ENCODE measurements around the gene CFAP92.
A peak's percentile ranks its signal among the peaks of the same experiment; 100 is the strongest.

CFAP92 gene

GRCh38 chr3:129006864-129007263 is 13.0 kb upstream of the CFAP92 start:
- no peak for DNase-seq (ENCODE audit: low read depth in 2 of 3, low spot score in 1 of 3)

- no peak for DNase-seq (ENCODE audit: low read depth in 2 of 3, low spot score in 1 of 3)
These were observed 11.8 kb upstream of the CFAP92 start for GRCh38 chr3:129005526-129006303.

GRCh38 chr3:129004639-129005295 is 10.9 kb upstream of the CFAP92 start:
- no peak for DNase-seq (ENCODE audit: low read depth in 2 of 3, low spot score in 1 of 3)

GRCh38 chr3:129003578-129004112 is 9.8 kb upstream of the CFAP92 start:
- DNase-seq (ENCODE audit: low read depth in 2 of 3, low spot score in 1 of 3) = no peak

GRCh38 chr3:129002573-129003569 is 9.0 kb upstream of the CFAP92 start:
- no peak for DNase-seq (ENCODE audit: low read depth in 2 of 3, low spot score in 1 of 3)

- no peak for DNase-seq (ENCODE audit: low read depth in 2 of 3, low spot score in 1 of 3)
These were observed 8.1 kb upstream of the CFAP92 start for GRCh38 chr3:129001806-129002572.

- DNase-seq (ENCODE audit: low read depth in 2 of 3, low spot score in 1 of 3) = no peak
These were observed 7.4 kb upstream of the CFAP92 start, which contains the start of gene EFCC1 for GRCh38 chr3:129001101-129001805. EFCC1 (plus strand) TSS chr3:129001304; CDS start chr3:129001629, 325 bp downstream.

GRCh38 chr3:129000742-129001100 is 6.8 kb upstream of the CFAP92 start:
- no peak for DNase-seq (ENCODE audit: low read depth in 2 of 3, low spot score in 1 of 3)

GRCh38 chr3:128999102-128999501 is 5.2 kb upstream of the CFAP92 start:
- no peak for DNase-seq (ENCODE audit: low read depth in 2 of 3, low spot score in 1 of 3)

GRCh38 chr3:128998561-128998960 is 4.7 kb upstream of the CFAP92 start:
- DNase-seq (ENCODE audit: low read depth in 2 of 3, low spot score in 1 of 3) = no peak

GRCh38 chr3:128997486-128998133 is 3.7 kb upstream of the CFAP92 start:
- no peak for DNase-seq (ENCODE audit: low read depth in 2 of 3, low spot score in 1 of 3)

- DNase-seq (ENCODE audit: low read depth in 2 of 3, low spot score in 1 of 3) = no peak
These were observed 2.9 kb upstream of the CFAP92 start for GRCh38 chr3:128996726-128997125.

- DNase-seq (ENCODE audit: low read depth in 2 of 3, low spot score in 1 of 3) = no peak
These were observed 2.3 kb upstream of the CFAP92 start for GRCh38 chr3:128996200-128996599.

GRCh38 chr3:128995737-128996136 is 1.9 kb upstream of the CFAP92 start:
- DNase-seq (ENCODE audit: low read depth in 2 of 3, low spot score in 1 of 3) = no peak

- no peak for DNase-seq (ENCODE audit: low read depth in 2 of 3, low spot score in 1 of 3)
These were observed 988 bp upstream of the CFAP92 start for GRCh38 chr3:128994581-128995546.

GRCh38 chr3:128994173-128994512 is 267 bp upstream of the CFAP92 start:
- DNase-seq (ENCODE audit: low read depth in 2 of 3, low spot score in 1 of 3) = peak in 1 of 3 donors; percentile 86

- no peak for DNase-seq (ENCODE audit: low read depth in 2 of 3, low spot score in 1 of 3)
These were observed 883 bp downstream of the CFAP92 start for GRCh38 chr3:128992926-128993460.

GRCh38 chr3:128991355-128991895 is 2.5 kb downstream of the CFAP92 start:
- no peak for DNase-seq (ENCODE audit: low read depth in 2 of 3, low spot score in 1 of 3)

Measured in stimulated activated CD4-positive, alpha-beta T cell treated with anti-CD3 and anti-CD28 coated beads, Interleukin-12 subunit alpha, Interleukin-12 subunit beta, amount 100 ng/mL, for 48 hours (primary cell).